ENCODE results near the gene PCDHGA5.

- TF ChIP-seq, protein P1, sequence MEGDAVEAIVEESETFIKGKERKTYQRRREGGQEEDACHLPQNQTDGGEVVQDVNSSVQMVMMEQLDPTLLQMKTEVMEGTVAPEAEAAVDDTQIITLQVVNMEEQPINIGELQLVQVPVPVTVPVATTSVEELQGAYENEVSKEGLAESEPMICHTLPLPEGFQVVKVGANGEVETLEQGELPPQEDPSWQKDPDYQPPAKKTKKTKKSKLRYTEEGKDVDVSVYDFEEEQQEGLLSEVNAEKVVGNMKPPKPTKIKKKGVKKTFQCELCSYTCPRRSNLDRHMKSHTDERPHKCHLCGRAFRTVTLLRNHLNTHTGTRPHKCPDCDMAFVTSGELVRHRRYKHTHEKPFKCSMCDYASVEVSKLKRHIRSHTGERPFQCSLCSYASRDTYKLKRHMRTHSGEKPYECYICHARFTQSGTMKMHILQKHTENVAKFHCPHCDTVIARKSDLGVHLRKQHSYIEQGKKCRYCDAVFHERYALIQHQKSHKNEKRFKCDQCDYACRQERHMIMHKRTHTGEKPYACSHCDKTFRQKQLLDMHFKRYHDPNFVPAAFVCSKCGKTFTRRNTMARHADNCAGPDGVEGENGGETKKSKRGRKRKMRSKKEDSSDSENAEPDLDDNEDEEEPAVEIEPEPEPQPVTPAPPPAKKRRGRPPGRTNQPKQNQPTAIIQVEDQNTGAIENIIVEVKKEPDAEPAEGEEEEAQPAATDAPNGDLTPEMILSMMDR (IDR thresholded peaks at IDR 0.05): no peak
- TF ChIP-seq POLR2A (IDR thresholded peaks at IDR 0.05): no peak
Observed at GRCh38 chr5:141383345-141383744, 19.4 kb downstream of the PCDHGA5 start.

Data from testis (tissue), 2 donors.